HCT116 (cell line): ENCODE measurements around the gene ALDH1L2.

Source experiments
- EGR1 ChIP-seq: IDR thresholded peaks from 2 replicates; pipeline ENCODE4 v1.6.1; 2012; ENCODE audit warnings: low read depth
- EZH2 ChIP-seq: fragments of 200-600 bp; sonication (generic); IDR thresholded peaks from 2 replicates; pipeline ENCODE4 v1.6.1; 2017; ENCODE audit warnings: antibody characterized with exemption, mixed run types
- FOSL1 ChIP-seq: IDR thresholded peaks from 2 replicates; pipeline ENCODE4 v1.6.1; 2012; ENCODE audit warnings: low read depth
- POLR2AphosphoS5 ChIP-seq: IDR thresholded peaks from 2 replicates; pipeline ENCODE4 v1.6.1; 2011; ENCODE audit warnings: mild to moderate bottlenecking, low read depth, low read length, moderate library complexity
- RAD21 ChIP-seq: IDR thresholded peaks from 2 replicates; pipeline ENCODE4 v1.6.1; 2012; ENCODE audit warnings: low read depth, mild to moderate bottlenecking
- SP1 ChIP-seq: IDR thresholded peaks from 2 replicates; pipeline ENCODE4 v1.6.1; 2012; ENCODE audit warnings: low read depth
- TF ChIP-seq, protein P1 (sequence below): IDR thresholded peaks from 2 replicates; pipeline ENCODE4 v1.6.1; 2012
- TF ChIP-seq, protein P2 (sequence below): IDR thresholded peaks from 2 replicates; pipeline ENCODE4 v1.6.1; 2012; ENCODE audit warnings: low read depth
- TF ChIP-seq, protein P3 (sequence below): IDR thresholded peaks from 2 replicates; pipeline ENCODE4 v1.6.1; 2011; ENCODE audit warnings: mild to moderate bottlenecking, low read length, moderate library complexity; ENCODE audit not compliant: insufficient replicate concordance; ENCODE audit errors: extremely low read depth
- TF ChIP-seq, protein P4 (sequence below), 3 experiments: fragments of 200-600 bp in 1 of 3; sonication (generic) in 1 of 3; IDR thresholded peaks in 2 of 3; conservative IDR thresholded peaks in 1 of 3; 2 replicates each; pipeline ENCODE4 v1.5.1; 2012 to 2017; ENCODE audit warnings: low read depth in 2 of 3, low read length in 2 of 3, antibody characterized with exemption in 1 of 3, borderline replicate concordance in 1 of 3, control low read depth in 1 of 3, mild to moderate bottlenecking in 1 of 3, mixed read lengths in 1 of 3, mixed run types in 1 of 3, moderate library complexity in 1 of 3; ENCODE audit not compliant: insufficient read depth in 1 of 3

DNA sequence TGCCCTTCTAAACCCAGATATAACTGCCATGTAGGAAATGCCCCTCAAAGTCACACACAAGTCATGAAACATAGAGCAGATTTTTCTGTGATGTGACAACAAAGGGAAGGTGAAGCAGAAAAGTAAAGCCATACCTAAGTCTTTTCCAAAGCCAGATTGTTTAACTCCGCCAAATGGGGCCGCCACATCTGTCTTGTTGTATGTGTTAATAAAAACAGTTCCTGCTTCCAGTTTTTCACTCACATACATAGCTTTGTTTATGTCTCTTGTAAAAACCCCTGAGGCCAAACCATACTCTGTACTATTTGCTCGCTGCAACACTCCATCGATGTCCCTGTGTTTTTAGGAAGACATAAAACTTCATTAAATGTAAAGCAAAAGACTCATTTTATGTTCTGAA lies 57.8 kb downstream of the ALDH1L2 start:
- TF ChIP-seq EZH2 (no peak), SP1 (no peak), POLR2AphosphoS5 (no peak), FOSL1 (no peak), EGR1 (no peak), RAD21 (no peak)
- TF ChIP-seq, protein P1, sequence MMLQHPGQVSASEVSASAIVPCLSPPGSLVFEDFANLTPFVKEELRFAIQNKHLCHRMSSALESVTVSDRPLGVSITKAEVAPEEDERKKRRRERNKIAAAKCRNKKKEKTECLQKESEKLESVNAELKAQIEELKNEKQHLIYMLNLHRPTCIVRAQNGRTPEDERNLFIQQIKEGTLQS: no peak
- TF ChIP-seq, protein P2, sequence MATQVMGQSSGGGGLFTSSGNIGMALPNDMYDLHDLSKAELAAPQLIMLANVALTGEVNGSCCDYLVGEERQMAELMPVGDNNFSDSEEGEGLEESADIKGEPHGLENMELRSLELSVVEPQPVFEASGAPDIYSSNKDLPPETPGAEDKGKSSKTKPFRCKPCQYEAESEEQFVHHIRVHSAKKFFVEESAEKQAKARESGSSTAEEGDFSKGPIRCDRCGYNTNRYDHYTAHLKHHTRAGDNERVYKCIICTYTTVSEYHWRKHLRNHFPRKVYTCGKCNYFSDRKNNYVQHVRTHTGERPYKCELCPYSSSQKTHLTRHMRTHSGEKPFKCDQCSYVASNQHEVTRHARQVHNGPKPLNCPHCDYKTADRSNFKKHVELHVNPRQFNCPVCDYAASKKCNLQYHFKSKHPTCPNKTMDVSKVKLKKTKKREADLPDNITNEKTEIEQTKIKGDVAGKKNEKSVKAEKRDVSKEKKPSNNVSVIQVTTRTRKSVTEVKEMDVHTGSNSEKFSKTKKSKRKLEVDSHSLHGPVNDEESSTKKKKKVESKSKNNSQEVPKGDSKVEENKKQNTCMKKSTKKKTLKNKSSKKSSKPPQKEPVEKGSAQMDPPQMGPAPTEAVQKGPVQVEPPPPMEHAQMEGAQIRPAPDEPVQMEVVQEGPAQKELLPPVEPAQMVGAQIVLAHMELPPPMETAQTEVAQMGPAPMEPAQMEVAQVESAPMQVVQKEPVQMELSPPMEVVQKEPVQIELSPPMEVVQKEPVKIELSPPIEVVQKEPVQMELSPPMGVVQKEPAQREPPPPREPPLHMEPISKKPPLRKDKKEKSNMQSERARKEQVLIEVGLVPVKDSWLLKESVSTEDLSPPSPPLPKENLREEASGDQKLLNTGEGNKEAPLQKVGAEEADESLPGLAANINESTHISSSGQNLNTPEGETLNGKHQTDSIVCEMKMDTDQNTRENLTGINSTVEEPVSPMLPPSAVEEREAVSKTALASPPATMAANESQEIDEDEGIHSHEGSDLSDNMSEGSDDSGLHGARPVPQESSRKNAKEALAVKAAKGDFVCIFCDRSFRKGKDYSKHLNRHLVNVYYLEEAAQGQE: no peak
- TF ChIP-seq, protein P3, sequence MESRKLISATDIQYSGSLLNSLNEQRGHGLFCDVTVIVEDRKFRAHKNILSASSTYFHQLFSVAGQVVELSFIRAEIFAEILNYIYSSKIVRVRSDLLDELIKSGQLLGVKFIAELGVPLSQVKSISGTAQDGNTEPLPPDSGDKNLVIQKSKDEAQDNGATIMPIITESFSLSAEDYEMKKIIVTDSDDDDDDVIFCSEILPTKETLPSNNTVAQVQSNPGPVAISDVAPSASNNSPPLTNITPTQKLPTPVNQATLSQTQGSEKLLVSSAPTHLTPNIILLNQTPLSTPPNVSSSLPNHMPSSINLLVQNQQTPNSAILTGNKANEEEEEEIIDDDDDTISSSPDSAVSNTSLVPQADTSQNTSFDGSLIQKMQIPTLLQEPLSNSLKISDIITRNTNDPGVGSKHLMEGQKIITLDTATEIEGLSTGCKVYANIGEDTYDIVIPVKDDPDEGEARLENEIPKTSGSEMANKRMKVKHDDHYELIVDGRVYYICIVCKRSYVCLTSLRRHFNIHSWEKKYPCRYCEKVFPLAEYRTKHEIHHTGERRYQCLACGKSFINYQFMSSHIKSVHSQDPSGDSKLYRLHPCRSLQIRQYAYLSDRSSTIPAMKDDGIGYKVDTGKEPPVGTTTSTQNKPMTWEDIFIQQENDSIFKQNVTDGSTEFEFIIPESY: no peak
- TF ChIP-seq, protein P4, sequence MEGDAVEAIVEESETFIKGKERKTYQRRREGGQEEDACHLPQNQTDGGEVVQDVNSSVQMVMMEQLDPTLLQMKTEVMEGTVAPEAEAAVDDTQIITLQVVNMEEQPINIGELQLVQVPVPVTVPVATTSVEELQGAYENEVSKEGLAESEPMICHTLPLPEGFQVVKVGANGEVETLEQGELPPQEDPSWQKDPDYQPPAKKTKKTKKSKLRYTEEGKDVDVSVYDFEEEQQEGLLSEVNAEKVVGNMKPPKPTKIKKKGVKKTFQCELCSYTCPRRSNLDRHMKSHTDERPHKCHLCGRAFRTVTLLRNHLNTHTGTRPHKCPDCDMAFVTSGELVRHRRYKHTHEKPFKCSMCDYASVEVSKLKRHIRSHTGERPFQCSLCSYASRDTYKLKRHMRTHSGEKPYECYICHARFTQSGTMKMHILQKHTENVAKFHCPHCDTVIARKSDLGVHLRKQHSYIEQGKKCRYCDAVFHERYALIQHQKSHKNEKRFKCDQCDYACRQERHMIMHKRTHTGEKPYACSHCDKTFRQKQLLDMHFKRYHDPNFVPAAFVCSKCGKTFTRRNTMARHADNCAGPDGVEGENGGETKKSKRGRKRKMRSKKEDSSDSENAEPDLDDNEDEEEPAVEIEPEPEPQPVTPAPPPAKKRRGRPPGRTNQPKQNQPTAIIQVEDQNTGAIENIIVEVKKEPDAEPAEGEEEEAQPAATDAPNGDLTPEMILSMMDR (IDR thresholded peaks at IDR 0.05 in 2 of 3, conservative IDR thresholded peaks at IDR 0.05 in 1 of 3; ENCODE audit: borderline replicate concordance in 1 of 3, insufficient read depth in 1 of 3, low read depth in 2 of 3, low read length in 2 of 3): no peak
